ENCODE results near the gene IMMP2L. TPM values are rescaled to one million over a fixed set of nuclear protein-coding genes. Genes with fewer than 3 reads are reported as not detected.
A peak's percentile ranks its signal among the peaks of the same experiment; 100 is the strongest.

The IMMP2L gene
- total RNA-seq, 4 donors from 2014 or later = 13.5 to 23.7 (median 18.3) TPM

- H3K27ac ChIP-seq = peak overlapping the region in 2 of 4 donors; percentile 46 to 66
- H3K4me1 ChIP-seq = peaks cover 0 to 31% (median 4%) of the 10 kb centered on the region in 4 donors
- no peaks in the 10 kb centered on the region for H3K36me3 ChIP-seq
- no peaks in the 10 kb centered on the region for H3K27me3 ChIP-seq
- TF ChIP-seq POLR2A (IDR thresholded peaks at IDR 0.05) = no peak
- TF ChIP-seq CTCF (IDR thresholded peaks at IDR 0.05) = no peak
- TF ChIP-seq EP300 (IDR thresholded peaks at IDR 0.05) = no peak
- H3K4me3 ChIP-seq = no peak overlapping the region
- 67 to 79% methylated on average over 3 of the region's 3 CpGs for WGBS, 2 donors
- H3K9me3 ChIP-seq = no peaks in the 10 kb centered on the region
- DNase-seq (ENCODE audit: low spot score in 2 of 2) = no peak
Observed at GRCh38 chr7:110922906-110923305, 639.4 kb downstream of the IMMP2L start.

- DNase-seq (ENCODE audit: low spot score in 2 of 2) = no peak
- H3K36me3 ChIP-seq = no peaks in the 10 kb centered on the region
- H3K4me1 ChIP-seq = peaks cover 0 to 36% (median 4%) of the 10 kb centered on the region in 4 donors
- H3K9me3 ChIP-seq = no peaks in the 10 kb centered on the region
- H3K4me3 ChIP-seq = no peak overlapping the region
- no peak for TF ChIP-seq EP300 (IDR thresholded peaks at IDR 0.05)
- TF ChIP-seq CTCF (IDR thresholded peaks at IDR 0.05) = no peak
- H3K27me3 ChIP-seq = no peaks in the 10 kb centered on the region
- peak overlapping the region in 1 of 4 donors; percentile 66 for H3K27ac ChIP-seq
Observed at GRCh38 chr7:110921595-110922151, 640.6 kb downstream of the IMMP2L start.

GRCh38 chr7:110918949-110919548 lies 643.2 kb downstream of the IMMP2L start:
- TF ChIP-seq EP300 (IDR thresholded peaks at IDR 0.05) = no peak
- TF ChIP-seq CTCF (IDR thresholded peaks at IDR 0.05) = no peak
- TF ChIP-seq POLR2A (IDR thresholded peaks at IDR 0.05) = no peak
- no peak overlapping the region for H3K4me3 ChIP-seq

GRCh38 chr7:110914263-110914662 lies 648.0 kb downstream of the IMMP2L start:
- Histone ChIP-seq H3K4me1 (peaks cover 0 to 5% (median 0%) of the 10 kb centered on the region in 4 donors), H3K4me3 (no peak overlapping the region), H3K36me3 (no peaks in the 10 kb centered on the region), H3K27me3 (no peaks in the 10 kb centered on the region), H3K9me3 (no peaks in the 10 kb centered on the region), H3K27ac (no peak overlapping the region)
- no peak for DNase-seq (ENCODE audit: low spot score in 2 of 2)
- 84 to 88% methylated on average over 2 of the region's 2 CpGs for WGBS, 2 donors
- TF ChIP-seq EP300 (IDR thresholded peaks at IDR 0.05) (no peak), CTCF (IDR thresholded peaks at IDR 0.05) (no peak), POLR2A (IDR thresholded peaks at IDR 0.05) (no peak)

More at GRCh38 chr7:110918949-110919548, 643.2 kb downstream of the IMMP2L start:
- Histone ChIP-seq H3K4me1 (peaks cover 0 to 36% (median 4%) of the 10 kb centered on the region in 4 donors), H3K36me3 (no peaks in the 10 kb centered on the region), H3K27ac (no peak overlapping the region), H3K27me3 (no peaks in the 10 kb centered on the region), H3K9me3 (no peaks in the 10 kb centered on the region)
- WGBS, 2 donors = 73 to 78% methylated on average over 2 of the region's 2 CpGs
- DNase-seq (ENCODE audit: low spot score in 2 of 2) = no peak

GRCh38 chr7:110911632-110912031 lies 650.7 kb downstream of the IMMP2L start:
- no peaks in the 10 kb centered on the region for H3K27me3 ChIP-seq
- no peak overlapping the region for H3K27ac ChIP-seq
- no peak for TF ChIP-seq EP300 (IDR thresholded peaks at IDR 0.05)
- no peaks in the 10 kb centered on the region for H3K4me1 ChIP-seq
- DNase-seq (ENCODE audit: low spot score in 2 of 2) = no peak
- H3K36me3 ChIP-seq = no peaks in the 10 kb centered on the region
- no peak overlapping the region for H3K4me3 ChIP-seq
- WGBS, 2 donors = 95 to 96% methylated on average over 2 of the region's 2 CpGs
- no peaks in the 10 kb centered on the region for H3K9me3 ChIP-seq
